ENCODE data around the gene FAAP24.
"Not testable (repeated sequence)": the region's sequence is repeated elsewhere in the genome, so short reads cannot be mapped to it uniquely, and the experiment has no call there.

The FAAP24 gene

GRCh38 chr19:32971715-32972540 lies at the start of gene FAAP24, which contains the start of gene CEP89:
FAAP24 (plus strand) TSS chr19:32972242; CDS start chr19:32973197, 955 bp downstream.
CEP89 (minus strand) TSS chr19:32971958; CDS start chr19:32971874, 84 bp downstream.
- DNase-seq, result peak; percentile 98
- in situ Hi-C loops (cut with HindIII; ENCODE audit: low pct_ligation_motif_present, low pct_unique_long_range_greater_than_20kb, low sequenced_read_pairs), result no loop called here

GRCh38 chr19:32924200-32924599 lies 47.8 kb upstream of the FAAP24 start:
- DNase-seq, result no peak
- in situ Hi-C loops (cut with HindIII; ENCODE audit: low pct_ligation_motif_present, low pct_unique_long_range_greater_than_20kb, low sequenced_read_pairs), result no loop called here

GRCh38 chr19:32928806-32929205 lies 43.2 kb upstream of the FAAP24 start:
- DNase-seq, result no peak

GRCh38 chr19:32930567-32930966 lies 41.5 kb upstream of the FAAP24 start:
- no peak for DNase-seq
- in situ Hi-C loops (cut with HindIII; ENCODE audit: low pct_ligation_motif_present, low pct_unique_long_range_greater_than_20kb, low sequenced_read_pairs), result no loop called here

More at GRCh38 chr19:32928806-32929205, 43.2 kb upstream of the FAAP24 start:
- in situ Hi-C loops (cut with HindIII; ENCODE audit: low pct_ligation_motif_present, low pct_unique_long_range_greater_than_20kb, low sequenced_read_pairs), result no loop called here

GRCh38 chr19:32933571-32933970 lies 38.5 kb upstream of the FAAP24 start:
- in situ Hi-C loops (cut with HindIII; ENCODE audit: low pct_ligation_motif_present, low pct_unique_long_range_greater_than_20kb, low sequenced_read_pairs), result no loop called here

GRCh38 chr19:32935629-32936028 lies 36.4 kb upstream of the FAAP24 start:
- DNase-seq, result no peak
- in situ Hi-C loops (cut with HindIII; ENCODE audit: low pct_ligation_motif_present, low pct_unique_long_range_greater_than_20kb, low sequenced_read_pairs), result no loop called here

More at GRCh38 chr19:32933571-32933970, 38.5 kb upstream of the FAAP24 start:
- DNase-seq, result no peak

- no peak for DNase-seq
- in situ Hi-C loops (cut with HindIII; ENCODE audit: low pct_ligation_motif_present, low pct_unique_long_range_greater_than_20kb, low sequenced_read_pairs), result no loop called here
These were observed 36.0 kb upstream of the FAAP24 start for GRCh38 chr19:32936065-32936464.

- in situ Hi-C loops (cut with HindIII; ENCODE audit: low pct_ligation_motif_present, low pct_unique_long_range_greater_than_20kb, low sequenced_read_pairs); DNase-seq: not testable (repeated sequence)
These were observed 30.8 kb upstream of the FAAP24 start for GRCh38 chr19:32941273-32941672.

GRCh38 chr19:32945260-32945659 lies 26.8 kb upstream of the FAAP24 start:
- DNase-seq, result no peak
- in situ Hi-C loops (cut with HindIII; ENCODE audit: low pct_ligation_motif_present, low pct_unique_long_range_greater_than_20kb, low sequenced_read_pairs), result no loop called here

GRCh38 chr19:32966750-32967149 lies 5.3 kb upstream of the FAAP24 start:
- DNase-seq, result no peak
- in situ Hi-C loops (cut with HindIII; ENCODE audit: low pct_ligation_motif_present, low pct_unique_long_range_greater_than_20kb, low sequenced_read_pairs), result no loop called here

GRCh38 chr19:32969549-32969948 lies 2.5 kb upstream of the FAAP24 start:
- DNase-seq, result no peak
- in situ Hi-C loops (cut with HindIII; ENCODE audit: low pct_ligation_motif_present, low pct_unique_long_range_greater_than_20kb, low sequenced_read_pairs), result no loop called here

GRCh38 chr19:32971012-32971595 lies 938 bp upstream of the FAAP24 start:
- in situ Hi-C loops (cut with HindIII; ENCODE audit: low pct_ligation_motif_present, low pct_unique_long_range_greater_than_20kb, low sequenced_read_pairs), result no loop called here
- DNase-seq, result no peak

GRCh38 chr19:32976223-32976805 lies 4.3 kb downstream of the FAAP24 start:
- in situ Hi-C loops (cut with HindIII; ENCODE audit: low pct_ligation_motif_present, low pct_unique_long_range_greater_than_20kb, low sequenced_read_pairs), result no loop called here
- DNase-seq, result peak; percentile 58

GRCh38 chr19:32977280-32977679 lies 5.2 kb downstream of the FAAP24 start:
- DNase-seq, result no peak
- in situ Hi-C loops (cut with HindIII; ENCODE audit: low pct_ligation_motif_present, low pct_unique_long_range_greater_than_20kb, low sequenced_read_pairs), result no loop called here

- DNase-seq; in situ Hi-C loops (cut with HindIII; ENCODE audit: low pct_ligation_motif_present, low pct_unique_long_range_greater_than_20kb, low sequenced_read_pairs): not testable (repeated sequence)
These were observed 5.8 kb downstream of the FAAP24 start for GRCh38 chr19:32977813-32978212.

GRCh38 chr19:32979807-32980206 lies 7.8 kb downstream of the FAAP24 start:
- DNase-seq; in situ Hi-C loops (cut with HindIII; ENCODE audit: low pct_ligation_motif_present, low pct_unique_long_range_greater_than_20kb, low sequenced_read_pairs): not testable (repeated sequence)

GRCh38 chr19:32982488-32982887 lies 10.4 kb downstream of the FAAP24 start:
- DNase-seq; in situ Hi-C loops (cut with HindIII; ENCODE audit: low pct_ligation_motif_present, low pct_unique_long_range_greater_than_20kb, low sequenced_read_pairs): not testable (repeated sequence)

GRCh38 chr19:32988254-32988653 lies 16.2 kb downstream of the FAAP24 start:
- in situ Hi-C loops (cut with HindIII; ENCODE audit: low pct_ligation_motif_present, low pct_unique_long_range_greater_than_20kb, low sequenced_read_pairs); DNase-seq: not testable (repeated sequence)

GRCh38 chr19:32988724-32989123 lies 16.7 kb downstream of the FAAP24 start:
- in situ Hi-C loops (cut with HindIII; ENCODE audit: low pct_ligation_motif_present, low pct_unique_long_range_greater_than_20kb, low sequenced_read_pairs), result no loop called here
- DNase-seq, result no peak
